ENCODE measurements around the gene SLC9A1.

DNA sequence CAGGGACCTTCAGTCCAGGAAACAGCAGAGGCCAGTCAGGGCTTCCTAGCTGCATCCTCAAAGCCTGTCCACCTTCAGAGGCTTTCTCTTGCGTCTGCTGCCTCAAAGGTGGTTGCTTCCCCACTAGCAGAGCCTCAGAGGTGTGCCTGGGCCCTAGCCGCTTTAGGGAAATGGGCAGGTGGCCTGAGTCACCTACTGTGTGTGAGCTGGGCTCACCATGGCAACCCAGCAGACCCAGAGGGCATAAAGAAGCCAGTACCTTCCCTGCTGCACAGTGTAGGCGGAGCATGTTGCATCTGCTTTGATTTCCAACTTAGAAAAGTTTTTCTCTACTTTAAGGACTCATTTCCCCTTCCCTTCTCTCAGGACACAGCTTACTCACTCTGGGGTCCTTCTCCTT lies 12.5 kb downstream of the SLC9A1 start:
- TF ChIP-seq CTCF (tag by site-specific recombination; IDR thresholded peaks at IDR 0.05): no peak
- TF ChIP-seq ZNF175 (tag by site-specific recombination; IDR thresholded peaks at IDR 0.05): no peak
- no peak for TF ChIP-seq ZNF133 (tag by site-specific recombination; IDR thresholded peaks at IDR 0.05)
- no peak for TF ChIP-seq GLI2 (tag by site-specific recombination; IDR thresholded peaks at IDR 0.05; ENCODE audit: borderline replicate concordance, low read depth)

Data from HEK293 (cell line).